CD4-positive, alpha-beta memory T cell (primary cell): ENCODE results near the gene GRM4. TPM values are rescaled to one million over a fixed set of nuclear protein-coding genes. Genes with fewer than 3 reads are reported as not detected.

Source experiments
- CTCF ChIA-PET: fragments of 350-600 bp; sonication (Branson Sonifier 250); formaldehyde crosslinking; loops from one replicate; lab custom pipeline; 2021; ENCODE audit warnings: inconsistent platforms; ENCODE audit not compliant: partially characterized antibody; lab: Charles Lee
- POLR2A ChIA-PET: fragments of 350-600 bp; sonication (Branson Sonifier 250); formaldehyde crosslinking; loops from one replicate; lab custom pipeline; 2021; ENCODE audit not compliant: partially characterized antibody; lab: Charles Lee
- DNase-seq, 5 donors: peaks; one replicate each; pipeline versions ENCODE4 v3.0.0 to v3.0.0-alpha.2; 2020 to 2022; ENCODE audit warnings: mixed read lengths in 1 of 5
- H3K27ac ChIP-seq: one replicate; pipeline ENCODE4 v1.7.0; 2013; ENCODE audit warnings: low read depth, low read length
- H3K27me3 ChIP-seq: 2 replicates; pipeline ENCODE4 v1.7.0; 2013; ENCODE audit warnings: mild to moderate bottlenecking, low read length, moderate library complexity; ENCODE audit not compliant: insufficient read depth
- H3K36me3 ChIP-seq: 2 replicates; pipeline ENCODE4 v1.7.0; 2013; ENCODE audit warnings: mild to moderate bottlenecking, low read length, moderate library complexity; ENCODE audit not compliant: insufficient read depth
- H3K4me1 ChIP-seq: 2 replicates; pipeline ENCODE4 v1.7.0; 2013; ENCODE audit warnings: mild to moderate bottlenecking, low read length, moderate library complexity; ENCODE audit not compliant: insufficient read depth
- H3K4me3 ChIP-seq, 2 donors: one replicate each; pipeline ENCODE4 v1.7.0; 2013; ENCODE audit warnings: low read length in 2 of 2, mild to moderate bottlenecking in 1 of 2
- H3K9me3 ChIP-seq, 2 donors: one replicate each; pipeline ENCODE4 v1.7.0; 2013; ENCODE audit warnings: low read length in 2 of 2, control low read depth in 1 of 2; ENCODE audit not compliant: control insufficient read depth in 1 of 2
- H3K27ac Mint-ChIP-seq, 7 donors: one replicate each; pipeline ENCODE4 v1.8.0; 2020 to 2021; ENCODE audit warnings: mixed read lengths in 7 of 7, mild to moderate bottlenecking in 6 of 7, inconsistent platforms in 3 of 7, moderate library complexity in 3 of 7
- H3K27me3 Mint-ChIP-seq, 2 donors: one replicate each; pipeline ENCODE4 v1.8.0; 2020 to 2021; ENCODE audit warnings: mixed read lengths in 2 of 2
- H3K36me3 Mint-ChIP-seq, 2 donors: one replicate each; pipeline ENCODE4 v1.8.0; 2020 to 2021; ENCODE audit warnings: mixed read lengths in 2 of 2, inconsistent platforms in 1 of 2, mild to moderate bottlenecking in 1 of 2
- H3K4me1 Mint-ChIP-seq, 4 donors: one replicate each; pipeline ENCODE4 v1.8.0; 2020 to 2021; ENCODE audit warnings: mixed read lengths in 4 of 4, mild to moderate bottlenecking in 1 of 4
- H3K4me3 Mint-ChIP-seq, 8 donors: one replicate each; pipeline ENCODE4 v1.8.0; 2020 to 2021; ENCODE audit warnings: mixed read lengths in 8 of 8, mild to moderate bottlenecking in 7 of 8, moderate library complexity in 6 of 8, inconsistent platforms in 3 of 8
- H3K9me3 Mint-ChIP-seq, 8 donors: one replicate each; pipeline ENCODE4 v1.8.0; 2020 to 2021; ENCODE audit warnings: mixed read lengths in 8 of 8, mild to moderate bottlenecking in 5 of 8, inconsistent platforms in 3 of 8, moderate library complexity in 1 of 8
- intact Hi-C: fragments of 100-400 bp; cut with micrococcal nuclease; formaldehyde crosslinking; loops from one replicate; pipeline ENCODE4 v1.15.1; 2023
- polyA plus RNA-seq, 2 donors: library from polyadenylated mRNA; unstranded; fragments of 300-500 nt; fragmentation: Illumina TruSeq; gene quantifications; one replicate each; pipeline ENCODE4 v1.2.3, GENCODE V29; 2021
- total RNA-seq, 2 experiments: library from RNA; stranded (reverse); gene quantifications; one replicate each; pipeline ENCODE4 v1.2.3, GENCODE V29; 2021

GRM4 gene
- total and polyA plus RNA-seq, 4 experiments from 2014 or later = 0.09 TPM; not detected in 3

DNA sequence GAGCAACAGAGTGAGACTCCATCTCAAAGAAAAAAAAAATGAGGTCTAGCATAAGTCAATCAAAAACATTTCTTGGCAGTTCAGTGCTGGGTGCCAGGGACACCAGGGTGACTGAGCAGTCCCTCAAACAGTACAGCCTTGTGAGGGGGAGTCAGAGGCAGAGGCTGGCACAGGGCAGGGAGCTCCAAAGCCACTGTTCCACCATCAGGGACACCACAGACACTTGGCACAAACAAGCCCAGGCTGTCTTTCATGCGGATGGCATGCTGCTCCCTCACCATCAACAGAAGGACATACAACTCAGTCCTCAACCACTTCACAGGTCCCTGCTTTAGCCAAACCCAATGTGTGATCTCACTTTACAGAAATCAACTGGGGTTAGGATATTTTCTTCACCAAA lies 36.0 kb upstream of the GRM4 start:
- H3K4me1 Mint-ChIP-seq = peaks cover 22 to 26% (median 24%) of the 10 kb centered on the region in 4 donors
- ChIA-PET POLR2A (interaction anchor here (0.7 to 2.7 kb wide), 9 partner anchors 9 to 471 kb away, joined by 3 to 26 read pairs (median 5); partner anchors contain the start of genes HMGA1, RPS10 and UQCC2), CTCF (interaction anchor here (1.6 to 4.8 kb wide), 3 partner anchors 14 to 127 kb away, joined by 3 to 36 read pairs (median 18); no protein-coding TSS in a partner anchor)
- no peaks in the 10 kb centered on the region for H3K36me3 Mint-ChIP-seq
- no peaks in the 10 kb centered on the region for H3K27me3 ChIP-seq
- peaks cover 25% of the 10 kb centered on the region for H3K4me1 ChIP-seq
- no peaks in the 10 kb centered on the region for H3K9me3 ChIP-seq
- intact Hi-C loops = loop anchor here (2.0 kb wide), 1 partner anchor 17 kb away; no protein-coding TSS in a partner anchor
- peak overlapping the region; percentile 52 to 88 (median 74) for H3K27ac Mint-ChIP-seq
- no peaks in the 10 kb centered on the region for H3K27me3 Mint-ChIP-seq
- H3K36me3 ChIP-seq = no peaks in the 10 kb centered on the region
- H3K4me3 Mint-ChIP-seq = peak overlapping the region in 4 of 8 donors; percentile 21 to 67 (median 38)
- peaks cover 0 to 11% (median 3%) of the 10 kb centered on the region in 8 donors for H3K9me3 Mint-ChIP-seq
- no peak overlapping the region for H3K27ac ChIP-seq
- H3K4me3 ChIP-seq = no peak overlapping the region
- DNase-seq = no peak

DNA sequence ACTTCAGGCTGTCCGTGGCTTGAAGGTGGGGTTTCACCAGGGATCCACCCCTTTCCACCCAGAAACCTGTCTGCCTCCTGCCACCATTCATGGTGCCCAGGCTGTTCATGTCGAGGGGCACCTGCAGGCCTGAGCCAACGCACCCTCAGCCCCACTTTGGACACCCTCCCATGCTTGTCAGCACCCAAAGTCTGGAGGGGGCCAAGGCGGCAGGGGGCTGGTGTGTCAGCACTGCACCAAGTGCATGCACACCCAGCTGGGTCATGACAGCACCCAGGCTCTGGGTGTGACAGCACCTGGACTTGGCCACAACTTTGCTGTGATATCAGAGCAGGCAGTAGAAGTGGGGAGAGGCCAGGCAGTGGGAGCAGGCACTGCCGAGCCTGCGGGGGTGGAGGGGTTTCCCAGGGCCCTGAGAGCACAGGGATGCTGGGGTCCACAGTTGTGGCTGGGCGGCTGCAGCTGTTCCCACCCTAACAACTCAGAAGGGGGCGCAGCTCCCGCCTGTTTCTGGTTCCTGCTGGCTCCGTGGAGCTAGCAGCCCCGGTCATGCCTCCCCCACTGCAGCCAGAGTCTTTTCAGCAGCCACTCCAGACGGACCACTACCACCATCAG lies 33.3 kb upstream of the GRM4 start:
- H3K4me3 Mint-ChIP-seq = no peak overlapping the region
- H3K36me3 Mint-ChIP-seq = no peaks in the 10 kb centered on the region

DNA sequence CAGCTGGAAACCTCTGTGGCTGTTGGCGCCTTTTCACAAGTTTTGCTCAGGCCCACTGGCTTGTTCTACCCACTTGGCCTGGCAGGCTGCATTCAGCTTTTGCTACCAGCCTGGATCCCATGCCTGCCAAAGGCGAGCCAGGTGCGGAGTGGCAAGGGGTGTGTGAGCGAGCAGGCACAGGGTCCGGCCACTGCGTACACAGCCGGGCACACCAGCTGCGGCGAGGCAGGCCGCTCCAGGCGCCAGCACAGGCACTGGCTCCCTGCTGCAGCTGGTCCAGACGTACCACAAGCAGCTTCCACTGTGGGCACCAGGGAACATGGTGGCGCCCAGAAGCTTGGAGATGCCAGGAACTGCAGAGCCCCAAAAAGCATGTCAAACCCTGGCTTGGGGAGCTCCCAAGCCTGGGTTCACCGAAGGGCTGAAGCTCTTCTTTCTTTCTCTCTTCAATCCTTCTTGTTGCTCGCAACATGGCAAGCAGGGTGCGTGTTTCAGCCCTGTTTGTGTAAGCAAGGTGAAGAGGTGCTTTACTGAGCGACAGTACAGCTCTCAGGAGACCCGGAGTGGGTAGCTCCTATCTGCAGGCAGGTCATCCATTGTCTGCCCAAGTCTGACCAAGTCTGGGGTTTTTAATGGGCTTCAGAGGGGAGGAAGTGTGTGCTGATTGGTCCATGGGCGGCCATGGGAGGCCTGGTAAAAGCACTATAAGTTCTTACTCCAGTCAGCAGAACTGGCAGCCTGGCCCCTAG lies 32.6 kb upstream of the GRM4 start:
- Histone ChIP-seq H3K36me3 (no peaks in the 10 kb centered on the region), H3K4me1 (peaks cover 21% of the 10 kb centered on the region), H3K4me3 (no peak overlapping the region), H3K9me3 (no peaks in the 10 kb centered on the region), H3K27me3 (no peaks in the 10 kb centered on the region), H3K27ac (no peak overlapping the region)
- no peak overlapping the region for H3K27ac Mint-ChIP-seq
- H3K4me1 Mint-ChIP-seq = peaks cover 19 to 25% (median 20%) of the 10 kb centered on the region in 4 donors
- CTCF ChIA-PET = interaction anchor here (1.1 kb wide), 1 partner anchor 237 kb away, joined by 5 read pairs; no protein-coding TSS in a partner anchor
- peaks cover 0 to 9% (median 3%) of the 10 kb centered on the region in 8 donors for H3K9me3 Mint-ChIP-seq
- DNase-seq = no peak
- no peak overlapping the region for H3K4me3 Mint-ChIP-seq
- no peaks in the 10 kb centered on the region for H3K27me3 Mint-ChIP-seq
- POLR2A ChIA-PET = no interaction called here
- intact Hi-C loops = no loop called here
- no peaks in the 10 kb centered on the region for H3K36me3 Mint-ChIP-seq

More for the DNA sequence above, 33.3 kb upstream of the GRM4 start:
- no peak overlapping the region for H3K4me3 ChIP-seq
- CTCF ChIA-PET = interaction anchor here (1.1 kb wide), 1 partner anchor 236 kb away, joined by 5 read pairs; no protein-coding TSS in a partner anchor
- H3K27ac ChIP-seq = no peak overlapping the region
- peaks cover 0 to 9% (median 3%) of the 10 kb centered on the region in 8 donors for H3K9me3 Mint-ChIP-seq
- H3K27ac Mint-ChIP-seq = peak overlapping the region in 1 of 7 donors; percentile 60
- H3K4me1 Mint-ChIP-seq = peaks cover 21 to 26% (median 22%) of the 10 kb centered on the region in 4 donors
- intact Hi-C loops = no loop called here
- POLR2A ChIA-PET = no interaction called here
- H3K36me3 ChIP-seq = no peaks in the 10 kb centered on the region
- H3K27me3 Mint-ChIP-seq = no peaks in the 10 kb centered on the region
- H3K4me1 ChIP-seq = peaks cover 25% of the 10 kb centered on the region
- H3K27me3 ChIP-seq = no peaks in the 10 kb centered on the region
- no peak for DNase-seq
- H3K9me3 ChIP-seq = no peaks in the 10 kb centered on the region

DNA sequence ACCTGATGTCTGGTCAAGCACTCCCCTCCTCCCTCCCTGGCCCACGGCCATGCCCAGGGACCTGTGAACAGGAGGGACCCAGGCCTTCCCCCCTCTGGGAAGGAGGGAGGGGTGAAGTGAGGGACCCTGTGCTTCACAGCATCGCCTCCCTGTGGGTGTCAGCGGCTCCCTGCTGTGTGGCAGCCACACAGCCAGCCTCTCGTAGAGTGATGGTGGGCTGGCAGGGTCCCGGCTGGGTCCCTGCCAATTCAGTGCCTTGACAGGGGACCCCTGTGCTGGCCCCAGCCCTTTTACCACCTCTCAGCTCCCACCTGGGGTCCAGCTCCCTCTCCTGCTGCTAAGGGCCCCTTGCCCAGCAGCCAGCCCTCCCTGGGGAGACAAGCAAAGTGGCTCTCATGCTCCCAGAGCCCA lies 31.3 kb upstream of the GRM4 start:
- peaks cover 8% of the 10 kb centered on the region for H3K4me1 ChIP-seq
- ChIA-PET POLR2A (no interaction called here), CTCF (interaction anchor here (0.8 kb wide), 1 partner anchor 13 kb away, joined by 4 read pairs; no protein-coding TSS in a partner anchor)
- Mint-ChIP-seq H3K9me3 (no peaks in the 10 kb centered on the region), H3K27me3 (no peaks in the 10 kb centered on the region), H3K4me1 (peaks cover 6 to 12% (median 11%) of the 10 kb centered on the region in 4 donors), H3K27ac (peak overlapping the region in 1 of 7 donors; percentile 56), H3K36me3 (no peaks in the 10 kb centered on the region), H3K4me3 (no peak overlapping the region)
- intact Hi-C loops = no loop called here
- H3K36me3 ChIP-seq = no peaks in the 10 kb centered on the region
- H3K27ac ChIP-seq = no peak overlapping the region
- no peaks in the 10 kb centered on the region for H3K27me3 ChIP-seq
- H3K4me3 ChIP-seq = no peak overlapping the region
- no peaks in the 10 kb centered on the region for H3K9me3 ChIP-seq
- DNase-seq = no peak

DNA sequence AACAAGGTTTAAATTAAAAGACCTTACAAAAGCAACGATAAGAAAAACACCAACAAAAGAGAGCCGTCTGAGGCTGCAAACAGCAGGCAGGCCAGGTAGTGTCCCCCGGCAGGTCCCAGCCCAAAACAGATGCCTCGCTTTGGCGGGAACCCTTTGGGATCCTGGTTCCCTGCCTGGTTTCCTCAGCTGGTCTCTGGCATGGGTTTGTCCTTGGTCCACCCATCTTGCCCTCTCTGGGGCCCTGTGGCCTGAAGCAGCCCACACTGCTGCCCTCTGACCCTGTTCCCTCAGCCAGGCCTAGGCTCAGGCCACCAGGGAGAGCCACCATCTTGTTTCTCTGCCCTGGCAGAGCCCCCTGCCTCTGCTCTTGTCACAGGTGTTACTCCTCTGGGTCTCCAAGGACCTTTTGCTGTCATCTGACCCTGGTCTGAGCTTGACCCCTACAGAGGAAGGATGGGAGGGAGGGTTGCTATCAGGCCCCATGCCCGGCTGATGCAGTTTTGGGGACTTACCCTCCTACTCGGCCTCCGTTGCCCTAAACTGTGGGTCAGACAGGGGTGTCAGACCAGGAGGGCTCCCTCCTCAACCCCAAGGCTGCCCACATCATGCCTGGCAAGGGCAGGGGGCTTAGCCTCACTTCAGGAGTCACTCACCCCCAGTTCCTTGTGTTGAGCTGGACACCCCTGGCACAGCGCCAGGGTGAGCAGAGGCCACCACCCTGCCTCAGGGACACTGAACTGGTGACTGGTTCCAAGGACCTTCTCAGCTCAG lies 30.6 kb upstream of the GRM4 start:
- ChIA-PET POLR2A (no interaction called here), CTCF (interaction anchor here (0.8 kb wide), 1 partner anchor 13 kb away, joined by 4 read pairs; no protein-coding TSS in a partner anchor)
- H3K36me3 Mint-ChIP-seq = no peaks in the 10 kb centered on the region
- Histone ChIP-seq H3K27ac (no peak overlapping the region), H3K27me3 (no peaks in the 10 kb centered on the region), H3K36me3 (no peaks in the 10 kb centered on the region), H3K4me1 (peaks cover under 1% of the 10 kb centered on the region), H3K9me3 (no peaks in the 10 kb centered on the region), H3K4me3 (no peak overlapping the region)
- H3K4me3 Mint-ChIP-seq = no peak overlapping the region
- no peak for DNase-seq
- no peaks in the 10 kb centered on the region for H3K9me3 Mint-ChIP-seq
- H3K27ac Mint-ChIP-seq = peak overlapping the region in 1 of 7 donors; percentile 53
- intact Hi-C loops = no loop called here
- H3K27me3 Mint-ChIP-seq = no peaks in the 10 kb centered on the region
- H3K4me1 Mint-ChIP-seq = peaks cover 0 to 6% (median 5%) of the 10 kb centered on the region in 4 donors

DNA sequence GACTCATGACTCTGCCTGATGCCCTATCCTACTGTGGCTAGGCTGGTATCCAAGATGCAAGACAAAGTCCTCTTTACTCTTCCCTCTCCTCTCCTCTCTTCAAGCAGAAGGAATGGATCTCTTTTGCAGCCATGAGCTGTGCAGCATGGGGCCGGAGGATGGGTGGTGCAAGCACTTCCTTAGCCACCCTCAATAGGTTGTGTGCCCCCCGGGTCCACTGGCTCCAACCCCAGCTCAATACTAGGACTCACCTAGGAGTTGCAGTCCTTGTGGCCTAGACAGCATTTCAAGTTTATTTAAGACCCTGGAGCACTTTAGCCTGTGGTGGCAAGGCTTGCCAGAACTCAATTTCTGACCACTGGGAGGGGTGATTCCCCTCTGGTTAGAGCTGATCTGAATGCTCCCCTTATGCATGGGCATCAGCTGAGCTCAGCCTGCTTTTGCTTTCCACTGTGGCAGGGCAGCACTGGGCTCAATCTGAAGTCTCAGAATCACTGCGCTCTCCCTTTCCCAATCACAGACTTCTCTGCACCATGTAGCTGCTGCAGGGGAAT lies 29.0 kb upstream of the GRM4 start:
- no peak overlapping the region for H3K4me3 ChIP-seq
- intact Hi-C loops = no loop called here
- CTCF ChIA-PET = interaction anchor here (0.8 to 2.9 kb wide), 2 partner anchors 12 to 22 kb away, joined by 3 to 14 read pairs; no protein-coding TSS in a partner anchor
- DNase-seq = no peak
- H3K4me1 Mint-ChIP-seq = peaks cover 4 to 7% (median 5%) of the 10 kb centered on the region in 4 donors
- H3K9me3 ChIP-seq = no peaks in the 10 kb centered on the region
- H3K27me3 ChIP-seq = no peaks in the 10 kb centered on the region
- no peaks in the 10 kb centered on the region for H3K27me3 Mint-ChIP-seq
- no peak overlapping the region for H3K4me3 Mint-ChIP-seq
- peak overlapping the region in 1 of 7 donors; percentile 60 for H3K27ac Mint-ChIP-seq
- H3K36me3 ChIP-seq = no peaks in the 10 kb centered on the region
- no peaks in the 10 kb centered on the region for H3K9me3 Mint-ChIP-seq
- POLR2A ChIA-PET = no interaction called here
- no peak overlapping the region for H3K27ac ChIP-seq
- H3K36me3 Mint-ChIP-seq = no peaks in the 10 kb centered on the region
- no peaks in the 10 kb centered on the region for H3K4me1 ChIP-seq
